ENCODE results near the gene SYNCRIP. TPM values are rescaled to one million over a fixed set of nuclear protein-coding genes. Genes with fewer than 3 reads are reported as not detected.

Gene SYNCRIP
- total RNA-seq (2022; extraction: Qiagen RNA extraction; ENCODE audit: low read depth): 95.1 to 144 TPM (median 131 TPM) in 5 replicates

DNA sequence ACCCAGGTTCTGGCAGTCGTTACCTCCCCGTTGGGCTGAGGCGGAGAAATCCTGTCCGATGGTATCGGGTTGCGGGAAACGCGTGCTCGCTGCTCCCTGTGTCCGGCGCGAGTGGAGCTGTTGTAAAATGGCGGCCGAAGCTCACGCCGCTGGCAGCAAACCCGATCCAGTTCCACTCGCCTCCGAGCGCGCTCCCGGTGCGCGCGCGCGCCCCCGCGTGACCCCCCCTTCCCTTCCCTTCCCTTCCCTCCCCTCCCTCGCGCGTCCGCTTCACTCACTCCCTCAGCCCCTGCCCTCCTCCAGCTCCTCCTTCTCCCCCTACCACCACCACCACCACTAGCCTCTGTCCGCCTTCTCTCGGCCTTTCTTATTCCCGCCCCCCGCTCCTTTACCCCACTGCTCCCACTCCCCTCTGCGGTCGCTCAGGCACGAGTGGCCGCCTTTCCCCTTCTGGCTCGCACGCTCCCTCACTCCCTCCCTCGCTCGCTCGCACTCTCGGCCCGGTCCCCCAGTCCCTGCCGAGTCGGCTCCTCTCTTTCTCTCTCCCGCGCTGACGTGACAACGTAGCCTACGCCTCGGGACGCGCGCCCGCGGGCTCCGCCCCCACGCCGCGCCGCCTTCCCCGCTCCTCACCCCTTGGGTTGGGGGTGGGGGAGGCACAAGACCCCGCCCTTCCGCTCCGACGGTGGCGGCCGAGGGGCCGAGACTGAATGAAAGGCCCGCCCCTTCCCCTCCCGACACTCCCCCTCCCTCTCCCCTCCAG, at the start of gene SYNCRIP:
TSS of gene SYNCRIP (minus strand) at position 113 of the 763 bp plus-strand sequence. CDS start 1,447 bp downstream, outside the sequence.

DNA sequence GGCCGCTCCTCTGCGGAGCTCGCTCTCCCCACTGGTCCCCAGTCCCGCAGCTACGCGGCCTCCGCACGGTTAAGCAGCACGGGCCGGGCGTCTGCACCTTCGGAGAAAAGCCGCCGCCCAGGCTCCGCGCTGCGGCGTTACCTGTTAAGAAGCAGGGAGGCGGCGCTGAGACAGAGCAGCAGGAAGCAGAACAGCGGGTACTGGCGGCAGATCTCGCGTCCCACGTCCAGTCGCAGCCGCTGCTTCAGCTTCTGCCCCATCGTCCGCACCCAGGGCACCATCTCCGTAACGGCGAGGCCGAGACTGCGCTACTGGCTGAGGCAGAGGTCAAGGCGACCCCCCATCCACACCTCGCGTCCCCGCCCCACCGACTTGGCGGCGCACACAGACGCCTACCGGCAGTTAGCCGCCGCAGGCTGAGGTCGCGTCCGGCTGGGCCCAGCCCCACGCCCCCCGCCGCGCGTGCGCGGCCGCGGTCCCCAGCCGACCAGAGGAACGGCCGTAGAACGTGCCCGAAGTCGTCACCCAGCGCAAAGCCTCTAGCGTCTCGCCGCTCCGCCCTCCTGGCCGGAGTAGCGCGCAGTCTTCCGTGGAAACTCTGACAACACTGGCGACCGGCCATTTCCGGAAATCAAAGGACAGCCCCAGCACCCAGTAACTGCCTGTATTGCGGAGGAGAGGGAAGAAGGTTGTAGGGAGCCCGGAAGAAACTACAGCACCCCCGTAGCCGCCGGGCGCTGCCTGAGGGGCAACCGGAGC, 49.1 kb downstream of the SYNCRIP start, which contains the start of gene SNX14:
TSS of gene SNX14 (minus strand) at position 421 of the 759 bp plus-strand sequence. CDS start at position 281, 140 bp downstream.

Other genes starting within 250 kb of the SYNCRIP start
- gene NT5E, start 192.8 kb downstream of the SYNCRIP start, total RNA-seq (2022; extraction: Qiagen RNA extraction; ENCODE audit: low read depth): 20.4 to 42.9 TPM (median 36.6 TPM) in 5 replicates
- gene SNX14, start 49.0 kb downstream of the SYNCRIP start, total RNA-seq (2022; extraction: Qiagen RNA extraction; ENCODE audit: low read depth): 21.6 to 44.1 TPM (median 35.1 TPM) in 5 replicates